HCEC 1CT (cell line): ENCODE measurements around the gene MINDY4.
"Not testable (repeated sequence)": the region's sequence is repeated elsewhere in the genome, so short reads cannot be mapped to it uniquely, and the experiment has no call there.

Experiments
- DNase-seq: peaks from one replicate; pipeline ENCODE4 v3.0.0-alpha.2; 2017

Gene MINDY4

DNA sequence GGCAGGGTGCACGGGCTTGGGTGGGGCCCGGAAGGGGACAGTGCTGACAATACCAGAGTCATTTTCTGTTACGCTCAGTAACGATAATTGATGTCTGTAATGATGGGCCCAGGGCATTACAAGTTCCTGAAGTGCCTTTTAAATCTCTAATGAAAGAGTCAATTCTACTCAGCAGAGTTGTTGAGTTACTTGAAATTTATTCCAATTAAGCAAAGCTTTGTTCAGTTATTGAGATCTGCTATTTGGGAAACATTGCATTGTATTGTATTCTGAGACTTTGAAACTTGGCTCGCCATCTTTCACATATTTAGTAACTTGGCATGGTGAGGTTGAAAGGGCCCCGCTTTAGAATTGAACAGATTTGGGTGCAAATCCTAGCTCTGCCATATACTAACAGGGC lies 34.7 kb downstream of the MINDY4 start:
- no peak for DNase-seq

DNA sequence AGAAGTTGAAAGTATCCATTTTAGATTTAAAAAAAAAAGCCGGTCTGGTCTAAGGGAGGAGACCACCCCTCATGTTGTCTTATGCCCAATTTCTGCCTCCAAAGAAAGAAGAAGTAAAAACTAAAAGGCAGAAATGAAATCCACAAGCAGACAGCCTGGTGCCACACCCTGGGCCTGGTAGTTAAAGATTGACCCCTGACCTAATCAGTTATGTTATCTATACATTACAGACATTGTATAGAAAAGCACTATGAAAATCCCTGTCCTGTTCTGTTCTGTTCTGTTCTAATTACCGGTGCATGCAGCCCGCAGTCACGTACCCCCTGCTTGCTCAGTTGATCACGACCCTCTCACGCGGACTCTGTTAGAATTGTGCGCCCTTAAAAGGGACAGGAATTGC lies 36.3 kb downstream of the MINDY4 start:
- not testable (repeated sequence) for DNase-seq

DNA sequence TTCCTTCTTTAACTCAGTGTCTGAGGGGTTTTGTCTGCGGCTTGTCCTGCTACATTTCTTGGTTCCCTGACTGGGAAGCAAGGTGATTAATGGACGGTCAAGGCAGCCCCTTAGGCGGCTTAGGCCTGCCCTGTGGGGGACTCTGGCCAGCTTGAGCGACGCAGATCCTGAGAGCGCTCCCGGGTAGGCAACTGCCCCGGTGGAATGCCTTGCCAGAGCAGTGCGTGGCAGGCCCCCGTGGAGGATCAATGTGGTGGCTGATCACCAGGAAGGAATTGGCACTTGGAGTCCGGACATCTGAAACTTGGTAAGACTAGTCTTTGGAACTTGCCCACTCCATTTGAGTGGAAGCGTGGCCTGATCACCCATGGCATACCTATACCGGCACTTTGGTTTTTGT lies 36.7 kb downstream of the MINDY4 start:
- DNase-seq: not testable (repeated sequence)

DNA sequence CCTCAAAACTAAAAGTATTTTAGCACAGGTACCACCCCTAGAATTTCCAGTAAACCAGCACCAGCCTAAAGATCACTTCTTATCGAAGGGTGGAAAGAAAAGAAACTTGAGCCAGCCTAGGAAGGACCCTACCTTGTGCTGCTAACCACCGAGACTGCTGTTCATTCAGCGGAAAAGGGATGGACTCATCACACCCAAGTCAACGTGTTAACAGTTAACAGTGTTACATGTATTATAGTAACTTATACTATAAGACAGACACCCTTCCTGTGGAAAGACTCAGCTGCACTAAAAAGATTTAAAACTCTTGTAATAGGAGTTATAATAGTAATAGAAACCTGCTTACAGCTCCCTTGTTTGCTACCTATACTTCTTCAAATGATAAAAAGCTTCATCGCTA lies 39.8 kb downstream of the MINDY4 start:
- no peak for DNase-seq

DNA sequence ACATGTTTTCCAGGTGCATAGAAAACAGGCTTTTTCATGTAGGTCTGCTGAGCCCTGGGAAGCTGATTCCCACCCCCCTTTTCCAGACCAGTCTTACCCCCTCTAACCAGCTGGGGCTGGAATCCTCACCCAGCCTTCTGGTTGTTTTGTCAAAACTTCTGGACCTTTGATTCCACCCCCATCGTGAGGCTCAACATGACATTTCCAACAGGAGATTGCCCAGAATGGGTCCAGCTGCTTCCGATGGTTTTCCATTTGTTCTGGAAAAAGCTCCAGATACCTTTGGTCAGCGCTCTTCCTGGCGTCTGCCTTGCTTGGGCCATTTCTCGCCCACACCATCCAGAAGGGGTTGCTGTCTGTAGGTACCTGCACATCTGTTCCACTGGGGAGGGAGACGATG lies 41.5 kb downstream of the MINDY4 start:
- no peak for DNase-seq

DNA sequence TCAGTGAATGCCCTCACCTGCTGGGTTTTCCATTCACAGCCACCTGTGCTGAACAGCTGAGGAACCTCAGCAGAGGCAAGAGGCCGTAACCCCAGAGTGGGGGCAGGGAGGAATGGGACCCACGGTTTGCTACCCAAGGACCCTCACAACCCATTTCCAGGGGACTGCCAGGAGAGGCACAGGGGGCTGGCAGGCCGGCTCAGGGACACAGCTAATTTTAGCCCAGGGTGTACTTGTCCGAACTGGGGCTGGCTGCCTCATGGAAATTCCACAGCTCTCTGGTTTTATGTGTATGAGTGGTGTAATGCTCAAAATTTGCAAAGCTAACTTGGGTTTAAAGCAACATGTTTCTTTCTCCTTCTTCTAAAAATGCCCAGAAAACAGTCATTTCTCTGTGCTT lies 42.2 kb downstream of the MINDY4 start:
- DNase-seq: no peak

DNA sequence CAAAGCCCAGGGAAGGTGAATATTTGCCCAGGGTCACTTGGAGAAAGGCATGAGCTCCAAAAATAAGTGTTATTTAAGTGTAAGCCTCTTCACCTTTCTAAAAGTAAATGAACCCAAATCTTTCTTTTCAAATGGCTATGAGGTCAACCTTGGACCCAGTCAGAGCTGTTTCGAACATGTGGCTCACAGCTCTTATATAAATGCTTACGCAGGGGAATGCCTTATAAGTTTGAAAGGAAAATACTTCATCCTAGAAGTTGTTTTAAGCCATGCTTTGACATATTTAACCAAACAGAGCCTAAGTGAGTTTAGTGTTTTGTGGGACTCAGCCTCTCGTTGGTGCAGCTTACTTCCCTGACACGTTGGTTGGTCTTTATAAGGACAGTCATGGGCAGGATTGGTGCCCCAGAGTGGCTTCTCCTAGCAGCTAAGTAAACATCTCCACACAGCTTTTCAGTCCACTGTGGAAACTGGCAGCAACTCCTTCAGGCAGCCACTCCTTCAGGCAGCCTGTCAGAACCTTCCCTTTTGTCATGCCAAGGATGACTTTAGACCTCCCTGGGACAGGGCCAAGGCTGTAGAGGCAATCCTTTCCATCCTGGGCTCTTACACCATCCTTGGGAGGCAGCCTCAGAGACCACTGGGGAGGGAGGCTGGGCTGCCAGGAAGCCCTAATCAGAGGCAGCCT lies 43.6 kb downstream of the MINDY4 start:
- no peak for DNase-seq

DNA sequence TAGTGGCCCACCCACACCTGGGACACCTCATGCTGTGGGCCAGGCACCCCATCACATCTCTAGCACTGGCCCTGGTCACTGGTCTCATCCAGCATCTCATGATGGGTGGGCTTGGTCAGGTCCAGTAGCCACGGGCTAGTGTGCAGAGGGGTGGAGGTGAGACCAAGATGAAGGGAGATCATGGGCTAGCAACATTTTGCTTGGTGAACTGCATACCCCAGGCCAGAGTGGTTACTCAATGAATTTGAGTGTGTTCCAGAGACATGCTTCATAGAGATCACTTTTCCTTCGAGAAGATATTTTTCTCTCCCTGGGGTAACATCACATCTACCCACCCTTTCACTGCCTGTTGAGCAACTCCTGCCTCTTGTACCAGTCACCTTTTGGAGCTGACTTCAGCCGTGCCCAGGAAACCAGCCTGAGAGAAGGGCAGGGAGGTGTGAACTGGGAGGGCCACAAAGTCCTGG lies 44.2 kb downstream of the MINDY4 start:
- no peak for DNase-seq

DNA sequence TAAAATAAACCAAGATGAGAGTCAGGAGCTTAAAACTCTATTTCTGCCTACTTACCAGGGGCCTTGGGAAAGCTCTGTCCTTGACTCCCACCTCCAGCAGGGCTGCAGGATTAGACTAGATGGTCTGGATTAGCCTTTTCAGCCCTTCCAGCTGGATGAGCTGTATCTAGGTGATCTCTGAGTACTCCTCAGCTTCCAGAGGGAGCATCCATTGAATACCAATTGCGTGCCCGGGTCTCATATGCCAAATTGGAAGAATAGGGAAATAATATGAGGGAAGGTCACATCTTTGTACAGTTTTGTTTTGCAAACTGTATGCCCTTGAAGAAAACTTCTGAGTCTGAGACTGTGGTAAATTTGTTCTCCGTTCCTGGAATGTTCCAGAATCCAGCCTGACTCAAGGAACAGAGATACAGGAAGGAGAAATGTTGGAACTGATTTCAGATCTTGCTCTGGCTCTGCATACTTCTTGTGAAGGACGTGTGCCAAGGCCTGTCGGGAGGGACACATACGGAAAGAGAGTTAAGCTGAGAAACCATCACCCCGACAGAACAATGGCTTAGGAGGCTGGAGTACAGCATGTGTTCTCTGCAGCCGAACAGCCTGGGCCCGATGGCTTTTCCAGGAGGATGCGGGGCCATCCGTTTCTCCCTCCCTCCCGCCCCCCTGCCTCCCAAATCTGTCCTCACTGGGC lies 44.9 kb downstream of the MINDY4 start:
- no peak for DNase-seq

DNA sequence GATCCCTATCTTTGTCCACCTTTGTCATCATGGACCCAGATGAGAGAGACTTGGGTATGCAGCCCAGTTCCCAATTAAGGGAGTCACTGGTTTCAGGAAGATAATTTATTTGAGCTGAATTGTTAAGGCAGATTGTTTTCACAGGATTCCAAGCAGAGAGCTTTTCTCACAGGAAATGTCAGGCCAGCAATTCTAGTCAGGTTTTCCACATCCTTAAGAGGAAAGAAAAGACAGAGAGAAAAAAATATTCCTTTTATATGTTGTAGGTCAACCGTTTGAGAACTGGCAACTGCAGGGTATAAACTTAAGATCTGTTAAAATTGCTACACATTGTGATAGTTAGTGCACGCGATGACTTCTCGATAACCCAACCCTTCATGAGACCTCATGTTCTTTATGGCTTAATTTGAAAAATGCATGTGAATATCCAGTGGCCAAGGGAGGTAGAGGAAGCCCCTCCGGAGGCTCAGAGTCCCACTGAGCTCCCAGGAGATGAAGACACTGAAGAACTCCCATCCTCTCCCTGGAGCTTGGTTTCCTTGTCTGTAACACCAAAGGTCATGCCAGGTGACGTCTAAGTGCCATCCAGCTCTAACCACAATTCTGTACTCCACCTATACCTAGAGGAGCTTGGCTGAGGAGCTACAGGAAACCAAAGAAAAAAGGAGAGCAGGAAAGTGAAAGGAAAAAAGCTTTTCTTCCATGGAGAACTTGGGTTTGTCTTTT lies 45.6 kb downstream of the MINDY4 start:
- DNase-seq: no peak

DNA sequence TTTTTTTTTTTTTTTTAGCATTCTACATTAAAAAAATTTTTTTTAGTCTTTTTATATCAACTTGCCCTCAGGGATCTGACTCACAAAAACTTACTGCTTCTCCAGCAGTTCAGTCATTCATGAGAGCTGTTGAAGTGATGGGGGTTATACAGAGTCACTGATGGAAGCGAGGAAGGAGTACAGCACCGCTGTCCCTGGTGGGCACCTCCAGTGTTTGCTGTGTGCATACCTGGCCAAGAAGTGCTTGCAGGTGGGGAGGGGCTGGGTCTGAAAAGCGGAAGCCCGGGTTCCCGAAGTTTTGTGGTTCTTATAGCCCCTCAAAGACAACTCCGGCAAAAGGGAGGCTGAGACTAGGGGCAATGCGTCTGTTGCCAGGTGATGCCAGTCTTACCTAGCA lies 46.2 kb downstream of the MINDY4 start:
- no peak for DNase-seq

DNA sequence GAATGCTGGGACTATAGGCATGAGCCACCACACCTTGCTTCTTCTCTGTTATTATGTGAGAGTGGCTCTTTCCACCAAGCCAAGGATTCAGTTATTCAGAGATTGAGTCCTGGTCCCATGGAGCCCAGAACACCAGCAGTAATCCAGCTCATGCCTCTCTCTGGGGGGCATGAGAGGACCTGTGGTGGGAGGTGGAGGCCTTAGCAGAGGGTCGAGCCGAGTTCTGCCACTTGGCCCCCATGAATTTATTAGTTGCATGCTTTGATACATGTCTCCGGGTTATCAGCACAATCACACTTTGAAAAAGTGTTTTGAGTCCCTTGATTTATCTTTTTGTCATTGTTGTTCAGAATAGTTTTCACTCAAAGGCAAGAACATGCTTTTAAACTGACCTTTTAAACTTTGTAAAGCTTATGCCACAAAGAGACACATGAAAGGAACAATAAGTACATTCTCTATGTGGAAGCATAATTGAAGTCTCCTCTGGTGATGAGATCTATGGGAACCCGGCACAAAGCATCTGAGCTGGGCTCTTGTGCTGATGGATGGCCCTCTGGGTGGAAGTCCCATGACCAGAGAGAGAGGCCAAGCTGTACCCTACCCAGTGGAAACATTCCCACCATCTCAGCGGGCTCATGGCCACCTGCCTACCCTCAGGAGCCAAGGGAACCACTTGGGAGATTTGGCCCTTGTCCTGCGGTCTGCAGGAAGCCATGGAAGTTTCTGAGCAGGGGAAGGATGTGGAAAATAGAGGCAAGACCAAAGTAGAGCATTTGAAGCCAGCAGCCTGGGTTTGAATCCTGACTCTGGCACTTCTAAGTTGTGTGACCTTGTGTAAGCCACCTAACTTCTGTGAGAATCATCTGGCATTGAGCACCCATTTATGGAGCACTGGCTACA lies 53.9 kb downstream of the MINDY4 start:
- DNase-seq: no peak

DNA sequence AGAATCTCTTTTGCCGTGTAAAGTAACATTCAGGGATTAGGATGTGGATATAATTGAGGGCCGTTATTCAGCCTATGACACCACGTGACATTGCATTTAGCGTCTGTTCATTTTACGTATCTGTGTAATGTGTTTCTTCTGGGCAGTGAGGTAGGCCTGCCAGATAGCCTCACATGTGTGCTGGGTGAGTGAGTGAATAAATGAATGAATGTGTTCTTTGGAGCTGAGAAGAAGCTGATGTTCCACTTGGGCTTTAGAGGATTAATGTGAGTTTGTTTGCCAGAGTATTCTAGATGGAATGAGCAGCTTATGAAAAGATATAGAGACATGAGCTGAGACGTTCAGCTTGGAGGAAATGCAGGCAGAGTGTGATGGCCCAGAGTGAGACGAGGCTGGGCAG lies 55.0 kb downstream of the MINDY4 start:
- DNase-seq: no peak

DNA sequence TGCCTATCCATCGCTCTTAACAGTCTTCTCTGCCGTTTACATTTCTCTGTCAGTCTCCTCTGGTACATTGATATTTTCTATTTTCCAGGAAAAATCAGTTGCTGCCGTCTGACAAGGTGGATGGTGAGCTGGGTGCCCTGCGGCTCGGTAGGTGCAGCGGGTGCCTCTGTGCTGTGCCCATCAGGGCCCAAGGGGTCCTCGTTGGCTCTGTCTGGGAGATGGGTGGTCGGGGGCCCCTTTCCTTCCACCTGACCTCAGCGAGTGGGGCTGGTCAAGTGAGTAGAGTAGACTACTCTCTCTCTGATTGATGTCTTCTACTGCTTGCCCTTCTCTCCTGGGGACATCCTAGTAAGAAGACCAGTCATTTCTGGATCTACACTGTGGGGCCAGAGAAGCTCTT lies 57.4 kb downstream of the MINDY4 start:
- DNase-seq: no peak

DNA sequence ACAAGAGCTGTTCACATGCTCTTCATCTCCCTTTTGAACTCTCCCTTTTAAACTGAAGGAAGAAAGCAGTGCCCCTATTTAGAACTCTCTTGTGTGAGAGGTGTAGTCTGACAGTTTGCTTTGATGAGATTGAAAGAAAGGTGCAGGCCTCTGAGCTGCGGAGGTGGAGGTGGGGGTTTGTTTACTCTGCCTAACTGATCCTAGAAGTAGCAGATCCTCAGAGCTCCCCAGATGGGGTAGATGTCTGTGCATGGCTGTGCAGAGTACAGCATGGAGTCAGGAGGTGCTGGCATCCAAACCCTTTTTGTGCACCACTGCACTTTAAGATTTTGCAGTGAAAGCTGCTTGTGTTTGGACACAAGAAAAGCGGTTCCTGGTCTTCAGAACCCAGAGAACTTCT lies 58.3 kb downstream of the MINDY4 start:
- no peak for DNase-seq

DNA sequence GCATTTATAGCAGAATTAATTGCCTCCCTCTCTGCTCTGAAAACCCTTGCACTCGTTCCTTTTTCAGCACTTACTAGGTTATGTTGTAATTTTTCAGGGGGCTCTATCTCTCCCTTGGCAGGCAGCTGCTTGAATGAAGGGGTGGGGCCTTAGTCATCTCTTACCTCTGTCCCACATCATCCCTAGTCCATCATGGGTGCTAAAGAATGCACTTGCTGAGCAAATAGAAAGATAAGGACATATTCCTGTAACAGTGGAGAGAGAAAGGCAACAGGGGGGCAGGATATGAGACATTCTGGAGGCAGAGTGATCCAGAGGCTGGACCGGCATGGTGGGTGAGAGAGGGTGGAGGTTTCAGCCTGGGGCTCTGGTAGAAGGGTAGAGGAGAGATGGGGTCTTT lies 60.0 kb downstream of the MINDY4 start:
- DNase-seq: no peak

DNA sequence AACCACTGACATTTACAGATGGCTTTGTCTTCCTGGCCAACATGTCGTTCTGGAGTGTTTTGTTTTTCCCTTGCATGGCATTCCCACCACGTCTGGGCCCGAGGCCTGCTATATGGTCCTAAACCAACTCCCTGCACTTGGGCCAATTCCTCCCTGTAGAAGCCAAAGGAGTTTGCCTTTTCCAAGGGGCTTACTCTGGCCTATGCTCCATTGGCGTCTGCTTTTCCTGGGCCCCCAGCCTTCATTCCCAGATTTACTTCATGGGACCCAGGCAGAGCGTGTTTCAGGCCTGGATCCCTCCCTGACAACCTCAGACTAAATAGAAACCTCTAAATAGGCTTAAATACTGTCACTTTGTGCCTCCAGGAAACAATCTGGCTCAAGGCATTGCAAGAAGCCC lies 60.7 kb downstream of the MINDY4 start:
- no peak for DNase-seq

DNA sequence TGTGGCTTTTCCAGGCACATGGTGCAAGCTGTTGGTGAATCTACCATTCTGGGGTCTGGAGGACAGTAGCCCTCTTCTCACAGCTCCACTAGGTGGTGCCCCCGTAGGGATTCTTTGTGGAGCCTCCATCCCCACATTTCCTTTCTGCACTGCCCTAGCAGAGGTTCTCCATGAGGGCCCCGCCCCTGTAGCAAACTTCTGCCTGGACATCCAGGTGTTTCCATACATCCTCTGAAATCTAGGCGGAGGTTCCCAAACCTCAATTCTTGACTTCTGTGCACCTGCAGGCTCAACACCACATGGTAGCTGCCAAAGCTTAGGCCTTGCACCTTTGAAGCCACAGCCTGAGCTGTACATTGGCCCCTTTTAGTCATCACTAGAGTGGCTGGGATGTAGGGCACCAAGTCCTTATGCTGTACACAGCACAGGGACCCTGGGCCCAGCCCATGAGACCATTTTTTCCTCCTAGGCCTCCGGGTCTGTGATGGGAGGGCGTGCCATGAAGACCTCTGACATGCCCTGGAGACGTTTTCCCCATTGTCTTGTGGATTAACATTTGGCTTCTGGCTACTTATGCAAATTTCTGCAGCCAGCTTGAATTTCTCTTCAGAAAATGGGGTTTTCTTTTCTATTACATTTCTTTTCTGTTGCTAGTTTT lies 62.9 kb downstream of the MINDY4 start:
- DNase-seq: not testable (repeated sequence)

DNA sequence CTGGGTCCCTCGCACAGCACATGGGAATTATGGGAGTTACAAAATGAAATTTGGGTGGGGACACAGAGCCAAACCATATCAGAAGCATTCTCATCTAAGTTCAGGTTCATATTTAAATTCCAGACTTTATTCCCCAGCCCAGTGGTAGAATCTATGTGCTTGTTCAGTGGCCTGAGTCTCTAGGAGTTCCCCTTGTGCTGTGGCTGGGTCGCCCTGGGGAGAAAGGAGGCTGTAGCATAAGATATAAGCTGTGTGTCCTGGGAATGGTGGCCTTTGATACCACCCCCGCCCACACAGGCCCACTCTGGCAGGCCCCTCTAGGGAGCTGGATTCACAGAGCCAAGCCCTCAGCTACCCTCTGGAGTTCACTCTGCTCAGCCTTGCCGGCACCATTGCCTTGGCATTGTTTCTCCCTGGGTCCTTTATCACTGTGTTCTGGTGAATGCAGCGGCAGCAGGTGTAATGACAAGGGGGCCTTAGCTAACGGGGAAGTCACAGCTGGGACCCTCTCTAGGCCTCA lies 64.2 kb downstream of the MINDY4 start:
- DNase-seq: no peak

DNA sequence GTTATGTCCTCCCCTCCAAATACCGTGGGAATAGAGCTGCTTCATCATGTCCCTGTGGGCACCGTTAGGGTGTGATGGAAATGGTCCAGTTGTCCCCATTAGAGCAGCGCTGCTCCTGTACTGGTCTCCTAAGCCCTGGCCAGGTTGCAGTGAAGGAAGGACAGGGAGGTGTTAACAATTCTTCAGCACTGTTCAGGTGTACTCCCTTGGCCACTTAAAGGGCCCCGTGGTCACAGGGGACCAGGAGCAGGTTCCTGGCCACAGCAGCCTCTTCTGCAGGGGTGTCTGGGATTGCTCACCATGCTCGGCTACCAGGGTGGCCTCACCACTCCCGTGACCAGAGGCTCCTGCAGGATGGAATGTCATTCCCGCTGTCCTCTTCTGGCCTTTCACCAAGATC lies 65.8 kb downstream of the MINDY4 start:
- no peak for DNase-seq

DNA sequence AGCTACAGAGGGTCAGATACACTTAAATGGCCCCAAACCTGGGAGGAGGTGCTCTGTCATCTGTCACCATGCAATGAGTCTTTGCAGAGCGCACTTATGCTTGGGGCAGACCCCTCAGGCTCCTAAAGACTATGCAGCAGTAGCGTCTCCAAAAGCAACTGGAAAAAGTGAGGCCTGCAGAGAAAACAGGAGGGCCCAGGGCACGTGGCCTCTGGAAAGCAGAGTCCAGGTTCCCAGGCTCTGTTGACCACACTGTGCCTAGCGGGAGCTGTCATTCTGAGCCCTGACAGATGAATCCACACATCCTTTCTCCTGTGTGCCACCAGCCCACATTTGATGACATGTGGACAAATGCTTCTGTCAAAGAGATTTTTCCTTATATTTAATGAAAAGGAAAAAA lies 66.4 kb downstream of the MINDY4 start:
- no peak for DNase-seq

DNA sequence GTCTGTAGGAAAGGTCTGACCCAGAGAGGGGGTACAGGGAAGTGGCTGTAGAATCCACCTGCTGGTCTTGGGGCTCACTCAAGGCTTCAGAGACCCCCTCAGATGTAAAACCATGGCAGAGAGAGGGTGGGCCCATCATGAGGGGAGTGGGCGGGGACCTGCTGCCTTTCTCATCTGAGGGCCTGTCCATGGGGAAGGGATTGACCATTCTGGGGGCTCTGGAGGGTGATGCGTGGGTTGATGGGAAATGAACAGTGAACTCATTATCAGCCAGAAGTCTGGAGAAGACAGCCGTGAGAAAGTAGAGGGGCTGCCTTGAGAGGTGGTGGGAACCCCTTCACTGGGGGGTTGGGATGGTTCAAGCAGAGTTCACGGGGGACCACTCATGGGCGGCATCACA lies 66.8 kb downstream of the MINDY4 start:
- DNase-seq: no peak
